Measurements from ENCODE around the gene CENPX. TPM values are rescaled to one million over a fixed set of nuclear protein-coding genes. Genes with fewer than 3 reads are reported as not detected.

The CENPX gene
- total and polyA plus RNA-seq, 12 donors = 11.2 to 75.9 (median 47.9) TPM

- Histone ChIP-seq H3K27me3 (no peaks in the 10 kb centered on the region), H3K4me3 (peak overlapping the region; percentile 32 to 65 (median 57)), H3K4me1 (replicated peaks in 1 of 2) (peaks cover 12 to 17% of the 10 kb centered on the region in 2 donors), H3K27ac (peak overlapping the region in 3 of 5 donors; percentile 52 to 87 (median 52)), H3K9me3 (replicated peaks in 1 of 3) (no peaks in the 10 kb centered on the region), H3K36me3 (replicated peaks in 1 of 2) (peaks cover 0 to 23% of the 10 kb centered on the region in 2 donors)
- TF ChIP-seq CTCF (IDR thresholded peaks at IDR 0.05) = no peak
- no peak for TF ChIP-seq POLR2A (IDR thresholded peaks at IDR 0.05)
- whole genome bisulfite sequencing, 4 donors = 1 to 4% (median 2%) methylated on average over 11 to 47 of the region's 47 CpGs; no CpG with 5 or more reads in 1 of the 4 donors
- peak in 1 of 7 donors; percentile 44 for DNase-seq
- intact Hi-C loops (cut with DNase I) = no loop called here
These were observed 42.5 kb upstream of the CENPX start for GRCh38 chr17:82065193-82065637.

GRCh38 chr17:82064433-82065192, 41.9 kb upstream of the CENPX start:
- H3K27me3 ChIP-seq = no peaks in the 10 kb centered on the region
- no peak for TF ChIP-seq CTCF (IDR thresholded peaks at IDR 0.05)
- no peak for TF ChIP-seq POLR2A (IDR thresholded peaks at IDR 0.05)
- H3K4me3 ChIP-seq = peak overlapping the region; percentile 3 to 58 (median 44)
- WGBS, 4 donors = 35 to 50% (median 41%) methylated on average over 16 to 36 of the region's 36 CpGs
- H3K4me1 ChIP-seq (replicated peaks in 1 of 2) = peaks cover 12 to 17% of the 10 kb centered on the region in 2 donors
- H3K27ac ChIP-seq = peak overlapping the region in 1 of 5 donors; percentile 87
- DNase-seq = no peak
- H3K9me3 ChIP-seq (replicated peaks in 1 of 3) = no peaks in the 10 kb centered on the region
- intact Hi-C loops (cut with DNase I) = no loop called here
- H3K36me3 ChIP-seq (replicated peaks in 1 of 2) = peaks cover 0 to 29% of the 10 kb centered on the region in 2 donors

- Histone ChIP-seq H3K27ac (no peak overlapping the region), H3K36me3 (replicated peaks in 1 of 2) (peaks cover 0 to 38% of the 10 kb centered on the region in 2 donors), H3K4me3 (no peak overlapping the region), H3K4me1 (replicated peaks in 1 of 2) (peaks cover 12 to 17% of the 10 kb centered on the region in 2 donors), H3K9me3 (replicated peaks in 1 of 3) (no peaks in the 10 kb centered on the region), H3K27me3 (no peaks in the 10 kb centered on the region)
- TF ChIP-seq CTCF (IDR thresholded peaks at IDR 0.05) = no peak
- no peak for TF ChIP-seq POLR2A (IDR thresholded peaks at IDR 0.05)
- no peak for DNase-seq
- intact Hi-C loops (cut with DNase I) = no loop called here
- WGBS, 4 donors = 78 to 89% (median 80%) methylated on average over 6 to 20 of the region's 20 CpGs
These were observed 41.0 kb upstream of the CENPX start for GRCh38 chr17:82063424-82064415.

- WGBS, 4 donors = 72 to 92% (median 82%) methylated on average over 4 to 9 of the region's 9 CpGs
- TF ChIP-seq CTCF (IDR thresholded peaks at IDR 0.05) (no peak), POLR2A (IDR thresholded peaks at IDR 0.05) (no peak)
- Histone ChIP-seq H3K9me3 (replicated peaks in 1 of 3) (no peaks in the 10 kb centered on the region), H3K4me1 (replicated peaks in 1 of 2) (peaks cover 12 to 17% of the 10 kb centered on the region in 2 donors), H3K27ac (no peak overlapping the region), H3K4me3 (no peak overlapping the region), H3K27me3 (no peaks in the 10 kb centered on the region), H3K36me3 (replicated peaks in 1 of 2) (peaks cover 0 to 45% of the 10 kb centered on the region in 2 donors)
- intact Hi-C loops (cut with DNase I) = no loop called here
- no peak for DNase-seq
These were observed 40.3 kb upstream of the CENPX start for GRCh38 chr17:82062984-82063368.

All from adrenal gland (tissue), 12 donors.